Lower leg skin (tissue), 4 donors: ENCODE measurements around the gene ZC3H10. TPM values are rescaled to one million over a fixed set of nuclear protein-coding genes. Genes with fewer than 3 reads are reported as not detected.
"Not testable (repeated sequence)": the region's sequence is repeated elsewhere in the genome, so short reads cannot be mapped to it uniquely, and the experiment has no call there.

ENCODE experiments used
- DNase-seq, 2 donors: peaks; one replicate each; pipeline ENCODE4 v3.0.0-alpha.2; 2019; ENCODE audit warnings: low spot score in 2 of 2
- H3K4me3 ChIP-seq: fragments of 200-600 bp; sonication (generic); 2 replicates; pipeline ENCODE4 v1.5.1; 2017; ENCODE audit warnings: mild to moderate bottlenecking, low read depth; ENCODE audit not compliant: poor library complexity, severe bottlenecking
- POLR2A ChIP-seq, 2 donors: fragments of 450-650 bp; IDR thresholded peaks; one replicate each; pipeline ENCODE4 v1.6.1; 2016 to 2017; ENCODE audit warnings: antibody characterized with exemption in 2 of 2, mild to moderate bottlenecking in 1 of 2, moderate library complexity in 1 of 2
- WGBS, 2 donors: methylation state at CpG; one replicate each; pipeline ENCODE4 v1.1.5; 2018; 5-methylcytosine and 5-hydroxymethylcytosine counted together
- intact Hi-C: fragments of 100-400 bp; cut with DNase I; formaldehyde crosslinking; loops from one replicate; pipeline ENCODE4 v1.15.0; 2023; ENCODE audit warnings: low total_unique reads
- total RNA-seq, 4 donors: library from RNA; depleted of rRNA; stranded (reverse); fragments of >200 nt; gene quantifications; one replicate each; pipeline ENCODE4 v1.1.0, GENCODE V29; 2016
- TF ChIP-seq, protein P1 (sequence below), 3 donors: fragments of 450-650 bp; IDR thresholded peaks; one replicate each; pipeline ENCODE4 v1.5.1; 2016; ENCODE audit warnings: antibody characterized with exemption in 3 of 3, mild to moderate bottlenecking in 3 of 3, moderate library complexity in 2 of 3

The ZC3H10 gene
- total RNA-seq, 4 donors from 2014 or later: 3.4 to 4.4 (median 3.7) TPM

DNA sequence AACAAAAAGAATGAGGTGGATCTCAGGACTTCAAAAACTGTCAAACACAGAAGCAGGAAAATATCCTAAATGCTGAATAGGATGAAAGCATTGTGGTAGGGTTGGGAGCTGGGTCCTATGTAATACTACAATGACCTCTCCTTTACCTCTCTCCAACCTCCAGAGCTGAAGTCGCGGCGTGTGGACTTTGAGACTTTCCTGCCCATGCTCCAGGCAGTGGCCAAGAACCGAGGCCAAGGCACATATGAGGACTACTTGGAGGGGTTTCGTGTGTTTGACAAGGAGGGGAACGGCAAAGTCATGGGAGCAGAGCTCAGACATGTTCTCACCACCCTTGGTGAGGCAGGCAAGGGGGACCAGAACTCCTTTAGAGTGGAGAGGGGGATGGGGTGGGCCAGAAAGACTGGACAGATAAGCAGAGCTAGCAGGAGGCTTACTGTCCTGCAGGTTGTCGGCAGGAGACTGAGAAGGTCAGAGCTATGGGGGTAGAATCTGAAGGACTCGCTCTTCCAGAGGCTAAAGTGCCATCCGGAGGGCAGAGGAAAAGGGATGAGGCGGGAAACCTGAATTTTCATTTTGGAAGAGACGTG is 37.3 kb downstream of the ZC3H10 start:
- intact Hi-C loops: no loop called here
- H3K4me3 ChIP-seq: no peak overlapping the region
- TF ChIP-seq POLR2A (IDR thresholded peaks at IDR 0.05): no peak
- TF ChIP-seq, protein P1, sequence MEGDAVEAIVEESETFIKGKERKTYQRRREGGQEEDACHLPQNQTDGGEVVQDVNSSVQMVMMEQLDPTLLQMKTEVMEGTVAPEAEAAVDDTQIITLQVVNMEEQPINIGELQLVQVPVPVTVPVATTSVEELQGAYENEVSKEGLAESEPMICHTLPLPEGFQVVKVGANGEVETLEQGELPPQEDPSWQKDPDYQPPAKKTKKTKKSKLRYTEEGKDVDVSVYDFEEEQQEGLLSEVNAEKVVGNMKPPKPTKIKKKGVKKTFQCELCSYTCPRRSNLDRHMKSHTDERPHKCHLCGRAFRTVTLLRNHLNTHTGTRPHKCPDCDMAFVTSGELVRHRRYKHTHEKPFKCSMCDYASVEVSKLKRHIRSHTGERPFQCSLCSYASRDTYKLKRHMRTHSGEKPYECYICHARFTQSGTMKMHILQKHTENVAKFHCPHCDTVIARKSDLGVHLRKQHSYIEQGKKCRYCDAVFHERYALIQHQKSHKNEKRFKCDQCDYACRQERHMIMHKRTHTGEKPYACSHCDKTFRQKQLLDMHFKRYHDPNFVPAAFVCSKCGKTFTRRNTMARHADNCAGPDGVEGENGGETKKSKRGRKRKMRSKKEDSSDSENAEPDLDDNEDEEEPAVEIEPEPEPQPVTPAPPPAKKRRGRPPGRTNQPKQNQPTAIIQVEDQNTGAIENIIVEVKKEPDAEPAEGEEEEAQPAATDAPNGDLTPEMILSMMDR (IDR thresholded peaks at IDR 0.05): no peak
- WGBS, 2 donors: 94 to 97% methylated on average over 11 of the region's 11 CpGs
- no peak for DNase-seq

DNA sequence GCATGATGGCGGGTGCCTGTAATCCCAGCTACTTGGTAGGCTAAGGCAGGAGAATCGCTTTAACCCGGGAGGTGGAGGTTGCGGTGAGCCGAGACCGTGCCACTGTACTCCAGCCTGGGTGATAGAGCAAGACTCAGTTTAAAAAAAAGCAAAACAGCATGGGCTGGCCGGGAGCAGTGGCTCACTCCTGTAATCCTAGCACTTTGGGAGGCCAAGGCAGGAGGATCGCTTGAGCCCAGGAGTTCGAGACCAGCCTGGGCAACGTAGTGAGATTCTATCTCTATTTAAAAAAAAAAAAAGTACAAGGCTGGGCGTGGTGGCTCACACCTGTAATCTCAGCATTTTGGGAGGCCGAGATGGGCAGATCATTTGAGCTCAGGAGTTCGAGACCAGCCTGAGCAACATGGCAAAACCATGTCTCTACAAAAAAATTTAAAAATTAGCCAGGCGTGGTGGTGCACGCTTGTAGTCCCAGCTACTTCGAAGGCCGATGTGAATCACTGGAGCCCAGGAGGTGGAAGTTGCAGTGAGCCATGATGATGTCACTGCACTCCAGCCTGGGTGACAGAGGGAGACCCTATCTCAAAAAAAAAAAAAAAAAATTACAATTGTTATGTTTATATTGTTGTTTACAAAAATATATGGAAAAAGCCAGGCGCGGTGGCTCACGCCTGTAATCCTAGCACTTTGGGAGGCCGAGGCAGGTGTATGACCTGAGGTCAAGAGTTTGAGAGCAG is 38.6 kb downstream of the ZC3H10 start:
- WGBS, 2 donors: 85 to 90% methylated on average over 21 of the region's 21 CpGs
- DNase-seq, intact Hi-C loops: not testable (repeated sequence)
- H3K4me3 ChIP-seq: peak overlapping the region; percentile 4

DNA sequence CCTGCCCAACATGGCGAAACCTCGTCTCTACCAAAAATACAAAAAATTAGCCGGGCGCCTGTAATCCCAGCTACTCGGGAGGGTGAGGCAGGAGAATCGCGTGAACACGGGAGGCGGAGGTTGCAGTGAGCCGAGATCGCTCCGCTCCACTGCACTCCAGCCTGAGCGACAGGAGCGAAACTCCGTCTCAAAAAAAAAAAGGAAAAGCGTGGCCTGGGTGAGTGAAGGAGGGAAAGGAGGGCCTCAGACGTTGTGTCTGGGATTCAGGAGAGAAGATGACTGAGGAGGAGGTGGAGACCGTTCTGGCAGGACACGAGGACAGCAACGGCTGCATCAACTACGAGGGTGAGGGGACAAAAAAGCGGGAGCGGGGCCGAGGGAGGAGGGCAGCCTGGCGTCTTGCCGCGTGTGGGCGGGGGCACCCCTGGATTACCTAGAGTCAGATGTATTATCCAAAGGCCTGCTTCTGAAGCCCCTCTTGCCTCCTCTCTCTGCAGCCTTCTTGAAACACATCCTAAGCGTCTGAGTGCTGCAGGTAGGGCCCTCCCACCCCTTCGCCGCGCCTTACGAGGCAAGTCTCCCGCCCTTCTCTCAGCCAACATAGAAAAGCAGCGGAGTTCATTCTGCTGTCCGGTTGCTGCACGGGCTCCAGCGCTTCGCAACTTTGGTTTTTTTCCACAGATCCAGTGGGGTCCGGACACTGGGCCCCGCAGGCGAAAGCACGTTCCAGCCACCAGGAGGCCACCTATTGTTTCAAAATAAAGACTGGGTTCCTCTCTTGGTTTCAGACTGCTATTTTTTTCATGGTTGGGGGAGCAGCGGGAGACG is 39.3 kb downstream of the ZC3H10 start:
- intact Hi-C loops: loop anchor here (2.0 kb wide), 1 partner anchor 29 kb away; the partner anchor contains the start of gene ESYT1
- no peak for TF ChIP-seq POLR2A (IDR thresholded peaks at IDR 0.05)
- TF ChIP-seq, protein P1 (IDR thresholded peaks at IDR 0.05): peak in 1 of 3 donors; percentile 75
- peak; percentile 74 to 96 for DNase-seq
- WGBS, 2 donors: 3 to 4% methylated on average over 44 to 45 of the region's 45 CpGs
- H3K4me3 ChIP-seq: peak overlapping the region; percentile 4

DNA sequence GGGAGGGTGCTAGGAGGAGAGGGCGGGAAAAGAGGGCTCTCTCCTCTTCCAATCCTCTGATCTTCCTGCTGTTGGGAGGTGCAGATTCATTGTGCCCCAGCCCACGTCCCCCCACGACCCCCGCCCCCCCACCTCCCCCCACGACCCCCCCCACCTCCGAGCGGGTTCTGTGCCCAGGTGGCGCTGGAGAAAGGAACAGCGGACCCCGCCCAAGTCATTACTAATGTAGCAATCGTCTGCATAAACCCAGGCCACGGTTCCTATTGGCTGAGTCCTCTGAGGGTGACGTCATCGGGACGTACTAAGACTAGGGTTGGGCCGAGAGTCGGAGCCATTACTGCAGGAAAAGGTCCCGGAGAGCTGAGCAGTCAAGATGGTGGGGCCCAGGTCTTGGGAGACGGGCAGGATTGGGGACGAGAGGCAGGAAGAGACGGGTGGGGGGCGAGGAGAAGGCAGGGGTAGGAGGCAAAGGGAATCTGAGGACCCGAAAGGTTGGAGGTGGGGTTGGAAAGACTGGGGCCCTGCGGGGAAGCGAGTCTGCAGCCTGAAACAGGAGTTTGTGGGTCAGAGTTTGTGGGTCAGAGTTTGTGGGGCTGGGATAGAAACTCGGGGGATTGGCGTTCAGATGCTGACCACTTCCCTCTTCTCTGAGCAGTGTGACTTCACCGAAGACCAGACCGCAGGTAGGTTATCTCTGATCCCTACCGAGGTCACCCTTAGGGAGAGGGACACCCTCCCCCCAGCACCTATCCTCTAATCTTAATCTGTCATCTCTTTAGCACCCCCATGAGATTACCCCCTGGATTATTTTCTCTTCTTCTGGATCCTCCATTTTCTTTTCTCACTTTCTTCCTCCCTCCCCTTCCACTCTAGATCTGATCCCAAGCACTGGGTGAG is 40.2 kb downstream of the ZC3H10 start, which contains the start of gene MYL6:
TSS of gene MYL6 (plus strand) at position 331 of the 897 bp plus-strand sequence. CDS start at position 374, 43 bp downstream.
- 0 to 1% methylated on average over 30 of the region's 30 CpGs for WGBS, 2 donors
- peak; percentile 99 for DNase-seq
- intact Hi-C loops: loop anchor here (2.0 kb wide), 1 partner anchor 29 kb away; the partner anchor contains the start of gene ESYT1
- TF ChIP-seq, protein P1 (IDR thresholded peaks at IDR 0.05): no peak
- TF ChIP-seq POLR2A (IDR thresholded peaks at IDR 0.05): peak in 1 of 2 donors; percentile 98
- peak within 1 kb of the TSS; percentile 80 for H3K4me3 ChIP-seq

DNA sequence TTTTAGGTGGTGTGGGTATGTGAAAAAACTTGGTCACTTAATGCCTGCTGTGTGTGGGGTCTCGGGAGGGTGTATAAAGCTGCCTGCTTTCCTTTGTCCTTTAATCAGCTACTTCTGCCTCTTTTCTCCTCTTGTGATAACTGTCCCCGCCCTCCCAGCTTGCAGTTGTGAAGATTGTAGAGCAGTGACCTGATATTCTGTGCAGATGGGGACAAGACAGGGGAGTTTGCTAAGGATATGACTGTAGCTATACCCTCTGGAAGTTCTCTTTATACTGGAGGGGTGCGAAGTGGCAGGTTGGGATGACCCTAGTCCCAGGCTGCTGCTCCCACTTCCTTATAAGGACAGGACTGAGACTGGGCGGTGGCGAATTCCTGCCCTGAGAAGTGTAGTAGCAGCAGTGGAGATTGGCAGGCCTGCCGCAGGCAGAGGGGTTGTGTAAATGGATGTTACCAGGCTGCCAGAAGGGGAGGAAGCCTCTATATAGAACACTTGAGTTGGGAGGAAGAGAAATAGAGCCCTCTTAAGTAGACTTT is 40.9 kb downstream of the ZC3H10 start:
- TF ChIP-seq POLR2A (IDR thresholded peaks at IDR 0.05): no peak
- TF ChIP-seq, protein P1 (IDR thresholded peaks at IDR 0.05): no peak
- 0% methylated on average over 6 of the region's 6 CpGs for WGBS, 2 donors
- intact Hi-C loops: loop anchor here (2.0 kb wide), 1 partner anchor 30 kb away; the partner anchor contains the start of gene ESYT1
- H3K4me3 ChIP-seq: peak overlapping the region; percentile 80
- DNase-seq: peak; percentile 88 to 97
